Memory B cell (primary cell): Measurements from ENCODE around the gene HEXIM2.

Source experiments
- ATAC-seq: fragments of 150-1000 bp; cut with Tn5 transposase; 2 replicates; pipeline ENCODE4 v1.10.0; 2021; ENCODE audit warnings: low read depth, mild to moderate bottlenecking, moderate library complexity
- DNase-seq, 2 donors: peaks; one replicate each; pipeline ENCODE4 v3.0.0; 2022; ENCODE audit warnings: low spot score in 2 of 2
- H3K27ac Mint-ChIP-seq: one replicate; pipeline ENCODE4 v1.8.0; 2022; ENCODE audit warnings: mild to moderate bottlenecking, moderate library complexity, mixed read lengths
- H3K27me3 Mint-ChIP-seq: one replicate; pipeline ENCODE4 v1.8.0; 2022; ENCODE audit warnings: mixed read lengths
- H3K36me3 Mint-ChIP-seq: one replicate; pipeline ENCODE4 v1.8.0; 2022; ENCODE audit warnings: mild to moderate bottlenecking, mixed read lengths
- H3K4me1 Mint-ChIP-seq: one replicate; pipeline ENCODE4 v1.8.0; 2022; ENCODE audit warnings: mixed read lengths
- H3K4me3 Mint-ChIP-seq: one replicate; pipeline ENCODE4 v1.8.0; 2022; ENCODE audit warnings: mild to moderate bottlenecking, moderate library complexity, mixed read lengths
- H3K9me3 Mint-ChIP-seq: one replicate; pipeline ENCODE4 v1.8.0; 2022; ENCODE audit warnings: mixed read lengths

HEXIM2 gene

GRCh38 chr17:45160447-45161287 is 1.0 kb upstream of the HEXIM2 start:
- H3K27ac Mint-ChIP-seq, result peak overlapping the region; percentile 96
- no peak for DNase-seq
- ATAC-seq, result peak; percentile 32
- peaks cover 5% of the 10 kb centered on the region for H3K36me3 Mint-ChIP-seq
- no peaks in the 10 kb centered on the region for H3K27me3 Mint-ChIP-seq
- H3K4me3 Mint-ChIP-seq, result peak overlapping the region; percentile 90
- H3K4me1 Mint-ChIP-seq, result peaks cover 16% of the 10 kb centered on the region
- no peaks in the 10 kb centered on the region for H3K9me3 Mint-ChIP-seq

DNA sequence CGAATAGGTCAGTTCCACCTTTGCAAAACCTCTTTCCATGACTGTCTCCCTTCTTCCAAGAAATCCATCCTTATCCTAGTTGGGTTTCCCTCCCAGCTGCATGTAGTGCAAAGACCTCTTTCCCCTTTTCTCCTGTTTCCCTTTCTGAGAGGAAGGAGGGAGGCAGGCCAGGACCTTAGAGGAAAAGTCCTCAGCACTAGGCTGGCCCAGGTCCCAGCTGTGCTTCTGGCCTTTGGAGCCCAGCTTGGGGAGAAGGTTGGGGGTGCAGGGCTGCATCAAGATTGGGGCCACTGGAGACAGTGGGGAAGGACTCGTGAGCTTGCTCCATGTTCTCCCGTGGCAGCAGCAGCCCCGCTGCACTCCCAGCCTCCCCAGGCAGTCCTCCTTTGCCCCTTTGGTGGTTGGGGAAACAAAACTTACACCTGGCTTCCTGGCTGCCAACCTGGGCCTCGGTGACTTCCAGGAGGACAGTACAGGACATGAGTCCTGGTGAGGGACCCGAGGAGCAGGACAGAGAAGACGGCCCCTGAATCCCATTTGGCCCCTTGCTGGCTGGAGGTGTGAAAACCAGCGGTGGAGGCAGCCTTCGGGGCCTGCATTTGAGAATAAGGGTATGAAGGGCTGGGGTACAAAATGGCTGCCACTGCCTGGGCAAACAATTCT is 481 bp downstream of the HEXIM2 start:
- DNase-seq (peak in 1 of 2 donors; percentile 26), ATAC-seq (no peak)
- H3K4me3 Mint-ChIP-seq, result peak overlapping the region; percentile 90

GRCh38 chr17:45164734-45165269 is 3.1 kb downstream of the HEXIM2 start:
- DNase-seq (no peak), ATAC-seq (no peak)
- Mint-ChIP-seq H3K27me3 (no peaks in the 10 kb centered on the region), H3K27ac (no peak overlapping the region), H3K4me3 (no peak overlapping the region), H3K36me3 (peaks cover 3% of the 10 kb centered on the region), H3K4me1 (peaks cover 8% of the 10 kb centered on the region), H3K9me3 (no peaks in the 10 kb centered on the region)

More for the DNA sequence above, 481 bp downstream of the HEXIM2 start:
- Mint-ChIP-seq H3K27me3 (no peaks in the 10 kb centered on the region), H3K4me1 (peaks cover 15% of the 10 kb centered on the region), H3K9me3 (no peaks in the 10 kb centered on the region), H3K36me3 (peaks cover 8% of the 10 kb centered on the region), H3K27ac (peak overlapping the region; percentile 96)

- no peak for ATAC-seq
- H3K4me3 Mint-ChIP-seq, result no peak overlapping the region
- no peaks in the 10 kb centered on the region for H3K9me3 Mint-ChIP-seq
- no peak overlapping the region for H3K27ac Mint-ChIP-seq
- H3K36me3 Mint-ChIP-seq, result peaks cover 3% of the 10 kb centered on the region
- H3K4me1 Mint-ChIP-seq, result peaks cover 8% of the 10 kb centered on the region
- DNase-seq, result no peak
- no peaks in the 10 kb centered on the region for H3K27me3 Mint-ChIP-seq
These were observed 7.5 kb downstream of the HEXIM2 start for GRCh38 chr17:45168991-45169752.

DNA sequence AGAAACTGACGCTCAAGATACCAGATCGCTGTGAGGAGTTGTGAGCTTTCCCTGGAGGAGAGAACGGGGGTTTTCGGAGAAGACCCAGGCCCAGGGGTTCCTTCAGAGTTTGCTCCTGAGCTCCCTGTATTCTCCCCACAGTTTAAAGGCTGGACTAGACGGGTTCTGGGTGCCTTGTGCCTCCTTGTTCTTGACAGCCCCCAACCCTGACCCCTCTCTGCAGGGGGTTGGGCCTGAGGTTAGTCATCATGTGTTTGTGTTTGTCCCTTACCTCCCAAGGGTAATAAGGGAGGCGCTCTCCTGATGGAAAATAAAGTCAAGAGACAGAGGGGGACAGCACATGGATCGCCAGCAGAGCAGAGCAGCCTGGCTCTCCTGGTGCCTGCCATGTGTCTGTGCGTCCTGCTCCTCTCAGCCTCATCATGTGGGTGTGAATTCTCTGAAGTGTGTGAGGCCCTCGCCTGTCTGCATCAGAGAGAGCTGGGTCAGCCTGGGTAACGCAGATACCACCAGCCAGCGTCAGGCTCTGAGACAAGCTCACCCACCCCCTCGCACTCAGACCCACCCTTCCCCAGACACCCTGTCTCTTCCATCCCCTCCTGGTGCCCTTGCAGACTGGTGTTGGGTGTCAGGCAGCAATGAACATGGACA is 8.7 kb downstream of the HEXIM2 start:
- H3K9me3 Mint-ChIP-seq, result no peaks in the 10 kb centered on the region
- ATAC-seq, result no peak
- no peak overlapping the region for H3K4me3 Mint-ChIP-seq
- DNase-seq, result no peak
- no peaks in the 10 kb centered on the region for H3K27me3 Mint-ChIP-seq
- H3K27ac Mint-ChIP-seq, result no peak overlapping the region
- H3K4me1 Mint-ChIP-seq, result peaks cover 8% of the 10 kb centered on the region
- H3K36me3 Mint-ChIP-seq, result peaks cover 3% of the 10 kb centered on the region

DNA sequence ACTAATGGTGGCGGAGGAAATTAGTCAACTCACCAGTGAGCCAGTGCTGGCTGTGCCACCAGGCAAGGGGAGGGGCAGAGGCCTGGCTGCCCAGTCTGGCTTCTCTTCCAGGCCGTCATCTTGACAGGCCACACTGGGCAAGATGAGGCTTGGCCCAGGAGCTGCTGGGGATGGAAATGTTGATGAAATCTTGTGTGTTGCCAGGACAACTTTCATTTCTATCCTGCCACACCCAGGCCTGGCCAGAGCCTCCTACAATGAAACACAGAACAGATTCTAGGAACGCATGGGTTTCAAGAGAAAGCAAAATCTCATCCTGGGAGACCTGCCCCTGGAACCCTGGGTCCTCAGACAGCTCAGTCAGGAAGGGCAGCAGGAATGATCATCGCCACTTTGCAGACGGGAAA is 9.3 kb downstream of the HEXIM2 start:
- ATAC-seq (no peak), DNase-seq (no peak)
- Mint-ChIP-seq H3K9me3 (no peaks in the 10 kb centered on the region), H3K4me1 (peaks cover 8% of the 10 kb centered on the region), H3K27me3 (no peaks in the 10 kb centered on the region), H3K36me3 (peaks cover 3% of the 10 kb centered on the region), H3K27ac (no peak overlapping the region), H3K4me3 (peak overlapping the region; percentile 5)

- no peaks in the 10 kb centered on the region for H3K27me3 Mint-ChIP-seq
- DNase-seq, result no peak
- H3K4me1 Mint-ChIP-seq, result peaks cover 5% of the 10 kb centered on the region
- H3K4me3 Mint-ChIP-seq, result peak overlapping the region; percentile 59
- no peaks in the 10 kb centered on the region for H3K9me3 Mint-ChIP-seq
- ATAC-seq, result no peak
- no peaks in the 10 kb centered on the region for H3K36me3 Mint-ChIP-seq
- peak overlapping the region; percentile 60 for H3K27ac Mint-ChIP-seq
These were observed 9.9 kb downstream of the HEXIM2 start for GRCh38 chr17:45171338-45172231.

DNA sequence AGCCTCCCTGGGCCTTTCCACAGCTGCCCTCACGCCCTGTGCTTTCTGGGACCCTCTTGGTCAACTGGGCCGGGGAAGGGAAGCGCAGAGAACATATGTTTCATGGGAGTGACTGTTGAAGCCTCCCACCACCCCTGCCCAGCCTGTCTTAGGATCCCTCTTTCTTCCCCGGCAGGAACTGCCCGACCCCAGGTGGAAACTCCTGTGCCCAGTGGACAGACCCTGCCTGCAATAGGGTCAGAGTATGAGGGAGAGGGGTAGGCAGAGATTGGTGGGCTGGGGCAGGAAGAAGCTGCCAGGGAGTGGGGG is 10.5 kb downstream of the HEXIM2 start:
- Mint-ChIP-seq H3K4me3 (peak overlapping the region; percentile 59), H3K4me1 (peaks cover 5% of the 10 kb centered on the region), H3K9me3 (no peaks in the 10 kb centered on the region), H3K36me3 (no peaks in the 10 kb centered on the region), H3K27ac (peak overlapping the region; percentile 60), H3K27me3 (no peaks in the 10 kb centered on the region)
- no peak for ATAC-seq
- no peak for DNase-seq

GRCh38 chr17:45172541-45173286 is 11.0 kb downstream of the HEXIM2 start:
- Mint-ChIP-seq H3K27me3 (no peaks in the 10 kb centered on the region), H3K4me1 (peaks cover 5% of the 10 kb centered on the region), H3K36me3 (no peaks in the 10 kb centered on the region), H3K27ac (peak overlapping the region; percentile 84), H3K9me3 (no peaks in the 10 kb centered on the region), H3K4me3 (peak overlapping the region; percentile 59)
- ATAC-seq (peak; percentile 77), DNase-seq (peak in 1 of 2 donors; percentile 34)

DNA sequence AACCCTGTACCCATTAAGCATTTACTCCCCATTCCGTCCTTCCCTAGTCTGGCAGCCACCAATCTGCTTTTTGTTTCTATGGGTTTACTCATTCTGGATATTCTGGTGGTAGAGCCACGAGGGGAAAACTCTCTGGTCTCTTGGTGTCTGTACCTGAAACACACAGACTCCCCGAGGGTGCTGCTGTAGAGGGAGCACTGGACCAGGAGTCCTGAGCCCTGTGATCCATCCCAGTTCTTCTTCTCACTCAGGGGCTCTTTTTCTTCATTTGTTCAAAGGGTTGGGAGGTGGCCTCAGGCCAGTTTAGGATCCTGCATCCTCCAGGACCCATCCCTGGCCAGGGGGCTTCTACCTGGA is 14.1 kb downstream of the HEXIM2 start:
- H3K4me1 Mint-ChIP-seq, result peaks cover 5% of the 10 kb centered on the region
- H3K27me3 Mint-ChIP-seq, result no peaks in the 10 kb centered on the region
- no peaks in the 10 kb centered on the region for H3K36me3 Mint-ChIP-seq
- no peak overlapping the region for H3K27ac Mint-ChIP-seq
- DNase-seq (no peak), ATAC-seq (no peak)
- H3K9me3 Mint-ChIP-seq, result no peaks in the 10 kb centered on the region
- H3K4me3 Mint-ChIP-seq, result no peak overlapping the region

GRCh38 chr17:45177563-45177962 is 15.9 kb downstream of the HEXIM2 start:
- Mint-ChIP-seq H3K4me1 (peaks cover 5% of the 10 kb centered on the region), H3K9me3 (no peaks in the 10 kb centered on the region), H3K27ac (no peak overlapping the region), H3K4me3 (no peak overlapping the region), H3K36me3 (no peaks in the 10 kb centered on the region), H3K27me3 (no peaks in the 10 kb centered on the region)
- no peak for DNase-seq
- ATAC-seq, result no peak

DNA sequence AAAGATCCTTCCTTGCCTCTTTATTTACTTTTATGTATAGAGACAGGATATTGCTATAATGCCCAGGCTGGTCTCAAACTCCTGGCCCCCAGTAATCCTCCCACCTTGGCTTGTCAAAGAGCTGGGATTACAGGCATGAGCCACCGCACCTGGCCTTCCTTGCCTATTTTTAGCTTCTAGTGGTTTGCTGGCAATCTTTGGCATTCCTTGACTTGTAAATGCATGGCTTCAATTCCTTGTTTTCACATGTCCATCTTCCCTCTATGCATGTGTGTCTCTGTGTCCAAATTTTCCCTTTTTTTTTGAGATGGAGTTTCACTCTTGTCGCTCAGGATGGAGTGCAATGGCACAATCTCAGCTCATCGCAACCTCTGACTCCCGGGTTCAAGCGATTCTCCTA is 22.5 kb downstream of the HEXIM2 start:
- H3K9me3 Mint-ChIP-seq, result no peaks in the 10 kb centered on the region
- no peaks in the 10 kb centered on the region for H3K36me3 Mint-ChIP-seq
- no peak for DNase-seq
- no peaks in the 10 kb centered on the region for H3K4me1 Mint-ChIP-seq
- no peak overlapping the region for H3K27ac Mint-ChIP-seq
- H3K4me3 Mint-ChIP-seq, result no peak overlapping the region
- H3K27me3 Mint-ChIP-seq, result peaks cover 5% of the 10 kb centered on the region
- no peak for ATAC-seq
